Keratinocyte (primary cell): ENCODE data around the gene SLC25A43. TPM values are rescaled to one million over a fixed set of nuclear protein-coding genes. Genes with fewer than 3 reads are reported as not detected.

ENCODE experiments used
- DNase-seq: peaks from one replicate; pipeline ENCODE4 v3.0.0-alpha.2; 2011; ENCODE audit warnings: low read depth, missing footprints, low spot score
- FAIRE-seq: peaks from 2 replicates; lab custom pipeline; 2011; peaks lifted over from hg19 to GRCh38; lab: Jason Lieb, UNC
- H2AFZ ChIP-seq: 2 replicates; pipeline ENCODE4 v1.6.0; 2012; ENCODE audit warnings: low read length, control low read depth, inconsistent platforms; ENCODE audit not compliant: control insufficient read depth
- H3K27ac ChIP-seq: 2 replicates; pipeline ENCODE4 v1.5.1; 2011; ENCODE audit warnings: low read length; ENCODE audit not compliant: control insufficient read depth, insufficient read depth
- H3K27me3 ChIP-seq: 3 replicates; pipeline ENCODE4 v1.6.0; 2011; ENCODE audit warnings: low read length; ENCODE audit not compliant: control insufficient read depth, insufficient read depth; ENCODE audit errors: extremely low read depth
- H3K36me3 ChIP-seq, 2 experiments: 2 replicates in 1 of 2; 3 replicates in 1 of 2; pipeline ENCODE4 v1.5.1; 2011; ENCODE audit warnings: low read length in 2 of 2, mild to moderate bottlenecking in 1 of 2; ENCODE audit not compliant: control insufficient read depth in 2 of 2, insufficient read depth in 2 of 2; ENCODE audit errors: extremely low read depth in 1 of 2
- H3K4me1 ChIP-seq: 3 replicates; pipeline ENCODE4 v1.5.1; 2011; ENCODE audit warnings: low read length; ENCODE audit not compliant: control insufficient read depth, insufficient read depth; ENCODE audit errors: extremely low read depth
- H3K4me2 ChIP-seq: 3 replicates; pipeline ENCODE4 v1.6.0; 2011; ENCODE audit warnings: low read depth, low read length; ENCODE audit not compliant: control insufficient read depth, insufficient read depth; ENCODE audit errors: extremely low read depth
- H3K4me3 ChIP-seq, 3 experiments: fragments of 200-600 bp in 1 of 3; sonication (generic) in 1 of 3; 2 replicates in 2 of 3; 3 replicates in 1 of 3; pipeline ENCODE4 v1.5.1; 2011 to 2016; ENCODE audit warnings: low read length in 3 of 3, mild to moderate bottlenecking in 3 of 3, control low read depth in 2 of 3, inconsistent platforms in 1 of 3, low read depth in 1 of 3, mixed read lengths in 1 of 3, mixed run types in 1 of 3, moderate library complexity in 1 of 3; ENCODE audit not compliant: control insufficient read depth in 2 of 3, insufficient read depth in 2 of 3; ENCODE audit errors: extremely low read depth in 1 of 3
- H3K79me2 ChIP-seq: 2 replicates; pipeline ENCODE4 v1.6.0; 2012; ENCODE audit warnings: low read length; ENCODE audit not compliant: control insufficient read depth, insufficient read depth
- H3K9ac ChIP-seq: 3 replicates; pipeline ENCODE4 v1.6.0; 2011; ENCODE audit warnings: low read length; ENCODE audit not compliant: control insufficient read depth, insufficient read depth; ENCODE audit errors: extremely low read depth
- H3K9me1 ChIP-seq: 3 replicates; pipeline ENCODE4 v1.6.0; 2011; ENCODE audit warnings: low read length; ENCODE audit not compliant: control insufficient read depth, insufficient read depth; ENCODE audit errors: extremely low read depth
- H3K9me3 ChIP-seq: 2 replicates; pipeline ENCODE4 v1.5.1; 2012; ENCODE audit warnings: low read depth, low read length; ENCODE audit not compliant: control insufficient read depth
- H4K20me1 ChIP-seq: 3 replicates; pipeline ENCODE4 v1.6.0; 2011; ENCODE audit warnings: low read length; ENCODE audit not compliant: control insufficient read depth, insufficient read depth; ENCODE audit errors: extremely low read depth
- CTCF ChIP-seq, 3 experiments: IDR thresholded peaks in 1 of 3; conservative IDR thresholded peaks in 1 of 3; optimal IDR thresholded peaks in 1 of 3; 2 replicates in 2 of 3; 3 replicates in 1 of 3; pipeline versions ENCODE3 to v1.5.1; 2011; ENCODE audit warnings: low read length in 3 of 3, mild to moderate bottlenecking in 3 of 3, moderate library complexity in 2 of 3, control low read depth in 1 of 3, inconsistent platforms in 1 of 3; ENCODE audit not compliant: insufficient read depth in 2 of 3; ENCODE audit errors: extremely low read depth in 1 of 3
- EZH2 ChIP-seq: IDR thresholded peaks from one replicate; pipeline ENCODE4 v1.6.1; 2012; ENCODE audit warnings: inconsistent platforms, mild to moderate bottlenecking, low read length, moderate library complexity
- dilution Hi-C: fragments of 300-500 bp; cut with MboI; formaldehyde crosslinking; loops from one replicate; pipeline ENCODE4 v1.7.0; 2020; ENCODE audit warnings: low sequenced_read_pairs; ENCODE audit not compliant: extremely low pct_ligation_motif_present
- polyA plus RNA-seq, 5 experiments: library from polyadenylated mRNA; depleted of rRNA in 3 of 5; stranded (reverse) in 3 of 5; stranded (forward) in 1 of 5; unstranded in 1 of 5; fragments of >200 nt; gene quantifications; 1 replicate in 1 of 5; 2 replicates in 3 of 5; 3 replicates in 1 of 5; pipeline versions ENCODE4 v1.2.1 to v1.2.3, GENCODE V29; 2011 to 2012; ENCODE audit warnings: missing spikeins in 2 of 5, low read depth in 1 of 5, low replicate concordance in 1 of 5

SLC25A43 gene
- polyA plus RNA-seq, 1 donor (not counting 4 experiments of a cell fraction or from before 2014, with no cell fraction given) = 23.0 TPM

GRCh38 chrX:119401569-119401968 is 2.4 kb downstream of the SLC25A43 start:
- H3K9ac ChIP-seq = no peak overlapping the region
- dilution Hi-C loops = no loop called here
- no peaks in the 10 kb centered on the region for H4K20me1 ChIP-seq
- H3K9me1 ChIP-seq = no peaks in the 10 kb centered on the region
- no peak overlapping the region for H3K27ac ChIP-seq
- peak overlapping the region; percentile 89 for H3K4me2 ChIP-seq
- no peak overlapping the region for H2AFZ ChIP-seq
- H3K27me3 ChIP-seq = no peaks in the 10 kb centered on the region
- no peaks in the 10 kb centered on the region for H3K36me3 ChIP-seq
- no peak for TF ChIP-seq CTCF (optimal IDR thresholded peaks at IDR 0.05 in 1 of 3, IDR thresholded peaks at IDR 0.05 in 1 of 3, conservative IDR thresholded peaks at IDR 0.05 in 1 of 3; ENCODE audit: extremely low read depth in 1 of 3, insufficient read depth in 2 of 3, low read length in 3 of 3)
- no peak for TF ChIP-seq EZH2
- DNase-seq (no peak), FAIRE-seq (no peak)
- peaks cover 43% of the 10 kb centered on the region for H3K79me2 ChIP-seq
- H3K9me3 ChIP-seq = no peaks in the 10 kb centered on the region
- H3K4me1 ChIP-seq = peaks cover 18% of the 10 kb centered on the region
- H3K4me3 ChIP-seq = no peak overlapping the region

GRCh38 chrX:119402588-119402987 is 3.5 kb downstream of the SLC25A43 start:
- no peak for DNase-seq
- FAIRE-seq = no peak
- Histone ChIP-seq H3K9me3 (no peaks in the 10 kb centered on the region), H3K4me3 (no peak overlapping the region), H3K9me1 (no peaks in the 10 kb centered on the region), H3K36me3 (no peaks in the 10 kb centered on the region), H3K27me3 (no peaks in the 10 kb centered on the region), H3K27ac (no peak overlapping the region), H3K79me2 (peaks cover 43% of the 10 kb centered on the region), H2AFZ (no peak overlapping the region), H3K9ac (no peak overlapping the region), H3K4me2 (no peak overlapping the region), H4K20me1 (no peaks in the 10 kb centered on the region), H3K4me1 (peaks cover 18% of the 10 kb centered on the region)
- no peak for TF ChIP-seq CTCF (optimal IDR thresholded peaks at IDR 0.05 in 1 of 3, IDR thresholded peaks at IDR 0.05 in 1 of 3, conservative IDR thresholded peaks at IDR 0.05 in 1 of 3; ENCODE audit: extremely low read depth in 1 of 3, insufficient read depth in 2 of 3, low read length in 3 of 3)
- TF ChIP-seq EZH2 = no peak
- dilution Hi-C loops = no loop called here
